Tibial artery (tissue), 4 donors: ENCODE measurements around the gene PLAAT3.

Experiments used
- DNase-seq, 2 donors: peaks; one replicate each; pipeline ENCODE4 v3.0.0-alpha.2; 2019
- H3K27ac ChIP-seq, 2 donors: fragments of 200-600 bp; sonication (generic) in 1 of 2; 1 replicate in 1 of 2; 2 replicates in 1 of 2; pipeline ENCODE4 v1.5.1; 2018 to 2019; ENCODE audit warnings: mild to moderate bottlenecking in 1 of 2
- H3K27me3 ChIP-seq, 2 donors: fragments of 200-600 bp; sonication (generic) in 1 of 2; one replicate each; pipeline versions ENCODE4 v1.5.1 to v1.6.0; 2016 to 2019
- H3K36me3 ChIP-seq, 3 donors: fragments of 200-600 bp; sonication (generic) in 2 of 3; one replicate each; pipeline ENCODE4 v1.5.1; 2016 to 2019; ENCODE audit warnings: mild to moderate bottlenecking in 2 of 3
- H3K4me1 ChIP-seq, 4 donors: fragments of 200-600 bp; sonication (generic) in 2 of 4; 1 replicate in 3 of 4; 2 replicates in 1 of 4; pipeline ENCODE4 v1.5.1; 2016 to 2019
- H3K4me3 ChIP-seq, 2 donors: fragments of 200-600 bp; sonication (generic) in 1 of 2; 1 replicate in 1 of 2; 2 replicates in 1 of 2; pipeline ENCODE4 v1.5.1; 2018 to 2019; ENCODE audit warnings: mild to moderate bottlenecking in 2 of 2
- H3K9me3 ChIP-seq, 3 donors: fragments of 200-600 bp; sonication (generic) in 1 of 3; one replicate each; pipeline ENCODE4 v1.5.1; 2016 to 2019
- CTCF ChIP-seq, 2 experiments: fragments of 200-600 bp in 1 of 2; fragments of 450-650 bp in 1 of 2; IDR thresholded peaks; one replicate each; pipeline ENCODE4 v1.5.1; 2017 to 2019; ENCODE audit warnings: antibody characterized with exemption in 2 of 2, mild to moderate bottlenecking in 1 of 2, moderate library complexity in 1 of 2
- intact Hi-C: fragments of 100-400 bp; cut with DNase I; formaldehyde crosslinking; loops from one replicate; pipeline ENCODE4 v1.15.0; 2023; ENCODE audit warnings: low total_unique reads

PLAAT3 gene

GRCh38 chr11:63563201-63564055 lies 50.8 kb downstream of the PLAAT3 start, which contains the start of gene PLAAT2:
Gene PLAAT2, minus strand, starts transcription at chr11:63563379. Its CDS starts 55 bp downstream, at chr11:63563324.
- H3K4me1 ChIP-seq = peaks cover 0 to 28% (median 19%) of the 10 kb centered on the region in 4 donors
- no peaks in the 10 kb centered on the region for H3K9me3 ChIP-seq
- H3K36me3 ChIP-seq = no peaks in the 10 kb centered on the region
- no peaks in the 10 kb centered on the region for H3K27me3 ChIP-seq
- no peak within 1 kb of the TSS for H3K27ac ChIP-seq
- no peak for DNase-seq
- TF ChIP-seq CTCF (IDR thresholded peaks at IDR 0.05) = no peak
- H3K4me3 ChIP-seq = no peak within 1 kb of the TSS
- intact Hi-C loops = no loop called here

DNA sequence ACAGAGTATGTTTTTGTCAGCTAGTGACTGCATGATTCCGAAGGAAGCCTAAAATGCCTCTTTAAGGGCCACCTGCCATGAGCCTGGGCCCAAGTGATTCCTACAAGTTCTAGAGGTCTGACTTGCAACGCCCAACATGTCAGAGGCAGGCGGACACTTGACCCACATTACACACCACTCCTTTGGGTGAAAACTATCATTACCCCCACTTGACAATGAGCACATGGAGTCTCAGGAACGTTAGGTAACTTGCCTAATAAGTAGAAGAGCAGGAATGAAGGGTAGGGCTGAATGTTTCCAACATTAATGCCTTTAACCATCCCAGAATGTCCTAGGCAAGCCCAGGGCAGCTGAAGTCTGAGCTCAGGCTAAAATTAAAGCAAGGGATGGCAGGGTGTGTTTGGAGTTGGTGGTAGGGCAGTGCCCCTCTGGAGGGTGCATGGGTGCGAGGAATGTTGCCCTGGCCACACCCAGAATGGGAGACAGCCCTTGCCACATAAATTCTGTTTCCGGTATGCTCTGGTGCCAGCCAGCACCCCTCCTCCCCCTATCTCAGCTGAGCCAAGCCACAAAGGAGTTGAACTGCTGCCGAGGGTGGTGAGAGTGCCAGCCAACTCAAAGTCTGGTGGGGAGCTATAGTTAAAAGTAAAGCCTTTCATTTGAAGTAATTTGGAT lies 53.6 kb downstream of the PLAAT3 start:
- Histone ChIP-seq H3K36me3 (no peaks in the 10 kb centered on the region), H3K9me3 (no peaks in the 10 kb centered on the region), H3K4me3 (no peak overlapping the region), H3K27ac (peak overlapping the region; percentile 56 to 58), H3K27me3 (no peaks in the 10 kb centered on the region), H3K4me1 (peaks cover 0 to 20% (median 15%) of the 10 kb centered on the region in 4 donors)
- TF ChIP-seq CTCF (IDR thresholded peaks at IDR 0.05) = no peak
- peak in 1 of 2 donors; percentile 80 for DNase-seq
- intact Hi-C loops = no loop called here

DNA sequence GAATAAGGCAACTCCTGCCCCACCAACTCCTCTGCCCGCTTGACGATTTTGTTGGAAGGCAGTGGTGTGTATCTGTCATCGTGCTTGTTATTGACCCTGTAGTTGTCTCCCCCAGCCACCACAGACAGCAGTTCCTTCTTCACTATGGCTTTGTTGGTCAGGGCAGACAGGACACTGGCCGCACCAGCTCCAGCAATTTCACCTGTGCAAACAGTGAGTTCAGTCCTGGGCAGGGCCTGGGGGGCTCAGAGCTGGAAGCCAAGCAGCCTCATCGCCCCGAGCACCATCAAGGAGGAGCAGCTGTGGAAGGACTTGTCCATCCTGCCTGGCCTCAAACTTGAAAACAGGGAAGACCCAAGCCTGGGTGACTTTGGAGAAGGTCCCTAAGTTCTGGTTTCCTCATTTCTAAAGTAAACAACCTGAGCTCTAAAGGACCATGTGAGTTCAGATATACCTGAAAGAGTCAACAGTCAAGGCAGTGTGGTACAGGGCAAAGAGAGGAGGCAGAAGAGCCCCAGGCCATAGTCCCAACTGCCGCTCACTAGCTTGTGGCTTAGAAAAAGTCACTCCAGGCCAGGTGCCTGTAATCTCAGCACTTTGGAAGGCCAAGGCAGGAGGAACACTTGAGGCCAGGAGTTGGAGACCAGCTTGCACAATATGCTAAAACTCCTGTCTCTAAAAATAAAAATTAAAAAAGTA lies 55.6 kb downstream of the PLAAT3 start:
- no peak for TF ChIP-seq CTCF (IDR thresholded peaks at IDR 0.05)
- H3K27me3 ChIP-seq = no peaks in the 10 kb centered on the region
- DNase-seq = peak in 1 of 2 donors; percentile 10
- no peak overlapping the region for H3K27ac ChIP-seq
- H3K9me3 ChIP-seq = no peaks in the 10 kb centered on the region
- no peak overlapping the region for H3K4me3 ChIP-seq
- no peaks in the 10 kb centered on the region for H3K36me3 ChIP-seq
- H3K4me1 ChIP-seq = peaks cover 0 to 18% (median 14%) of the 10 kb centered on the region in 4 donors
- intact Hi-C loops = no loop called here

DNA sequence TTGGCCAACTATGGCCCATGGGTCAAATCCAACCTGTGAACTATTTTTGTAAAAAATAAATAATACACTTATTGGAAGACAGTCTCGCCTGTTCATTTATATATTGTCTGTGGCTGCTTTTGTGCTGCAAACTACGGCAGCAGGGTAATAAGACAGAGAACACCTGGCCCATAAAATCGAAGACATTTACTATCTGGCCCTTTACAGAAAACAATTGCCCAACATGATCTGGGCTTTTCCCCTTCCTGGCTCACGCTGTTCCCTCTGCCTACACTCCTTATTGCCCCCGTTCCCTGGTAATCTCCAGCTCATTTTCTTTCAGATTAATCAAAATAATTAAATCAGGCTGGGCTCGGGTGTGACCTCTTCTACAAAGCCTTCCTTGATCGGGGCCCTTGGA lies 56.7 kb downstream of the PLAAT3 start:
- intact Hi-C loops = no loop called here
- TF ChIP-seq CTCF (IDR thresholded peaks at IDR 0.05) = no peak
- Histone ChIP-seq H3K4me1 (peaks cover 0 to 18% (median 14%) of the 10 kb centered on the region in 4 donors), H3K27ac (no peak overlapping the region), H3K4me3 (no peak overlapping the region), H3K36me3 (no peaks in the 10 kb centered on the region), H3K27me3 (no peaks in the 10 kb centered on the region), H3K9me3 (no peaks in the 10 kb centered on the region)
- peak in 1 of 2 donors; percentile 16 for DNase-seq

DNA sequence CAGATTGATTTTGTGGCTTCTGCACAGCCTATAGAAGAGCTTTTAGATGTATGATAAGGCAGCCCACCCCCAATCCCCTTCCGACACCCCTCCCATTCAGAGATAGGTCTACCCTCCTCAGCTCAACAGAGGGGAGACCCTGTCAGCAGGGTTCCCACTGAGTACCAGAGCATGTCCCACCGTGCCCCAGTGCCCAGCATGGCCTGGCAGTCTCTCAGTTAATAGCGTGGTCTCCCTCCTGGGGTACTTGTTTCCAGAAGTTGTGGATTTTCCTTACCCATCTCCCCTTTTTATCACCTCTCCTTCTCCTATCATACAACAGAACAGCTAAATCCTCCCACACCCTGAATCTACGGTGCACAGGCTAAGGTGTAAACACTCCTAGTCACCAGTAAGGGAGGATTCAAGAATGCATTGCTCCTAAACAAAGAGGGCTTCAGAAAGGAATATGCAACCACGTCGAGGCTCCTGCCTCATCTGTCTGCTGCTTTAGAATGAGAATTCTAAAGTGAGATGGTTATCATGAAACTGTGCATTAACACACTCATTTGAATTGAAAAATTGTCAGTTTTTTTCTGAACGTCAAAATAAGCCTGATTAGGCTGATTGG lies 57.7 kb downstream of the PLAAT3 start:
- DNase-seq = no peak
- Histone ChIP-seq H3K27me3 (no peaks in the 10 kb centered on the region), H3K36me3 (no peaks in the 10 kb centered on the region), H3K9me3 (no peaks in the 10 kb centered on the region), H3K4me3 (no peak overlapping the region), H3K27ac (no peak overlapping the region), H3K4me1 (peaks cover 0 to 18% (median 14%) of the 10 kb centered on the region in 4 donors)
- intact Hi-C loops = no loop called here
- no peak for TF ChIP-seq CTCF (IDR thresholded peaks at IDR 0.05)
